IMR-90 (cell line): ENCODE measurements around the gene SLC25A28. TPM values are rescaled to one million over a fixed set of nuclear protein-coding genes. Genes with fewer than 3 reads are reported as not detected.
A peak's percentile ranks its signal among the peaks of the same experiment; 100 is the strongest.

ENCODE experiments used
- BHLHE40 ChIP-seq: fragments of 150-350 bp; IDR thresholded peaks from 2 replicates; pipeline ENCODE4 v1.6.1; 2016; ENCODE audit warnings: mild to moderate bottlenecking, low read depth, low read length
- CEBPB ChIP-seq: IDR thresholded peaks from 2 replicates; pipeline ENCODE4 v1.6.1; 2012; ENCODE audit warnings: low read depth, low read length, improper control_type of control experiment
- CHD1 ChIP-seq: IDR thresholded peaks from 2 replicates; pipeline ENCODE4 v1.6.1; 2012; ENCODE audit warnings: low read depth, low read length, improper control_type of control experiment
- MAZ ChIP-seq: IDR thresholded peaks from 2 replicates; pipeline ENCODE4 v1.6.1; 2012; ENCODE audit warnings: low read depth, mild to moderate bottlenecking, low read length, improper control_type of control experiment, moderate library complexity, borderline replicate concordance
- NFE2L2 ChIP-seq: fragments of 150-350 bp; IDR thresholded peaks from 2 replicates; pipeline ENCODE4 v1.6.1; 2016; ENCODE audit warnings: low read depth, mild to moderate bottlenecking, low read length
- RAD21 ChIP-seq: IDR thresholded peaks from 2 replicates; pipeline ENCODE4 v1.6.1; 2012; ENCODE audit warnings: low read length, improper control_type of control experiment
- RFX5 ChIP-seq: IDR thresholded peaks from 2 replicates; pipeline ENCODE4 v1.8.0; 2012; ENCODE audit warnings: low read depth, mild to moderate bottlenecking, low read length, moderate library complexity
- polyA plus RNA-seq, 3 experiments: library from polyadenylated mRNA; depleted of rRNA; stranded (reverse); fragments of >200 nt; gene quantifications; 2 replicates each; pipeline ENCODE4 v1.2.3, GENCODE V29; 2012; ENCODE audit warnings: low replicate concordance in 1 of 3
- total RNA-seq: library from RNA; depleted of rRNA; stranded (reverse); fragments of >200 nt; gene quantifications from 2 replicates; pipeline ENCODE4 v1.2.3, GENCODE V29; 2012
- TF ChIP-seq, protein P1 (sequence below): fragments of 150-350 bp; IDR thresholded peaks from 2 replicates; pipeline ENCODE4 v1.6.1; 2017; ENCODE audit warnings: mild to moderate bottlenecking, antibody characterized with exemption, low read length, low read depth

Gene SLC25A28
- total and polyA plus RNA-seq, 2 of the 4 experiments (the other 2 are of a cell fraction), result 13.1 to 29.8 TPM

DNA sequence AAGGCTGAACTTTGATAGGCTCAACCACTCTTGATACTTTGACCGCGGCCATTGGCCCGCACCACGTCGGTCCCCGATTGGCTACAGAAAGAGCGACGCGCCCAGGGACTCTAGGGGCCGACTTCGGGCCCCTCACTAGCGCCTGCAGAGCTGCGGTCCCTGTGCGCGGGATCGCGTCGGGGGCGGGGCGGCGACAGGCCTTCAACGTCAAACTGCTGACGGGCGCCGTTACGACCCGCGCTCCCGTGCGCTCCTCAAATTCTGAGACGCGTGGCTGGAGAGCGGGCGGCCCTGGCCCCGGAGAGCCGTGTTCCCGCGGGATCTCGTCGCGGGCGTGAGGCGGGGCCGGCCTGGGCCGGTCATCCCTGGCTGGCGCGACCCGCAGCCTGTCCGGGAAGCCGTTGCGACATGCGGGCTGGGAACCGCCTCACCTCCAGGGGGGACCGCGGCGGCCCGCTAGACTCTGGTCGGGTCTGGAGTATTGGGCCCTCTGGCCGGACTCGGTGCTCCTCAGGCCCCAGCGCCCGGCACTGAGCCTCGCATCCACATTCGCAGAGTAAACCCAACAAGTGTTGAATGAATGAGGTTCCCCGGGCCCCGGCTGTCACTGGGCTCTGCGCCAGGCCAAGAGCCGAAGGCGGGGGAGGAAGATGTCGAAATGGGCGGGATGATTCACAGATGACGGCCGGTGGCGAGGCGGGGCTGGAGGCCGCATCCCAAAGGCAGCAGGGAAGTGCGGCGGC, 643 bp upstream of the SLC25A28 start (continued):
- TF ChIP-seq, protein P1, sequence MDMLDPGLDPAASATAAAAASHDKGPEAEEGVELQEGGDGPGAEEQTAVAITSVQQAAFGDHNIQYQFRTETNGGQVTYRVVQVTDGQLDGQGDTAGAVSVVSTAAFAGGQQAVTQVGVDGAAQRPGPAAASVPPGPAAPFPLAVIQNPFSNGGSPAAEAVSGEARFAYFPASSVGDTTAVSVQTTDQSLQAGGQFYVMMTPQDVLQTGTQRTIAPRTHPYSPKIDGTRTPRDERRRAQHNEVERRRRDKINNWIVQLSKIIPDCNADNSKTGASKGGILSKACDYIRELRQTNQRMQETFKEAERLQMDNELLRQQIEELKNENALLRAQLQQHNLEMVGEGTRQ, result no peak
- TF ChIP-seq RAD21, result peak; percentile 5; the same call in 1 of the 2 replicates
- peak; percentile 96 for TF ChIP-seq CEBPB
- TF ChIP-seq MAZ, result peak; percentile 89
- no peak; the same call in 1 of the 2 replicates for TF ChIP-seq NFE2L2
- TF ChIP-seq RFX5, result no peak; the same call in 1 of the 2 replicates
- TF ChIP-seq CHD1, result 0 out of 2 replicates have a peak, but pooled peaks have one; percentile 35
- no peak; the same call in 1 of the 2 replicates for TF ChIP-seq BHLHE40
